RWPE2 (cell line): ENCODE measurements around the gene KCNC1.

Source experiments
- ATAC-seq: fragments of 200-7000 bp; cut with Tn5 transposase; 3 replicates; pipeline ENCODE4 v1.9.1; 2021; ENCODE audit warnings: low read depth
- DNase-seq: peaks from one replicate; pipeline ENCODE4 v3.0.0-alpha.2; 2020; ENCODE audit warnings: low spot score
- H3K27ac ChIP-seq: fragments of 450-650 bp; 2 replicates; pipeline ENCODE4 v1.5.1; 2017; ENCODE audit warnings: mild to moderate bottlenecking; ENCODE audit not compliant: poor library complexity, severe bottlenecking
- H3K27me3 ChIP-seq: fragments of 250-450 bp; sonication (Bioruptor Pico); 2 replicates; pipeline ENCODE4 v1.5.1; 2021; ENCODE audit warnings: mild to moderate bottlenecking, moderate library complexity; ENCODE audit not compliant: insufficient read depth, poor library complexity, severe bottlenecking
- H3K36me3 ChIP-seq: fragments of 250-450 bp; sonication (Bioruptor Pico); 2 replicates; pipeline ENCODE4 v1.5.1; 2020; ENCODE audit warnings: low read depth, mild to moderate bottlenecking, moderate library complexity
- H3K4me1 ChIP-seq: fragments of 250-450 bp; sonication (Bioruptor Pico); 2 replicates; pipeline ENCODE4 v1.5.1; 2021; ENCODE audit warnings: mild to moderate bottlenecking, moderate library complexity; ENCODE audit not compliant: insufficient read depth, poor library complexity, severe bottlenecking
- H3K4me3 ChIP-seq: fragments of 250-450 bp; sonication (Bioruptor Pico); 2 replicates; pipeline ENCODE4 v1.5.1; 2021; ENCODE audit warnings: mild to moderate bottlenecking, moderate library complexity; ENCODE audit not compliant: severe bottlenecking
- H3K9me3 ChIP-seq: fragments of 250-450 bp; sonication (Bioruptor Pico); 2 replicates; pipeline ENCODE4 v1.5.1; 2021; ENCODE audit warnings: mild to moderate bottlenecking, moderate library complexity; ENCODE audit not compliant: severe bottlenecking
- TF ChIP-seq, protein P1 (sequence below): fragments of 450-650 bp; IDR thresholded peaks from one replicate; pipeline ENCODE4 v1.5.1; 2017; ENCODE audit warnings: mild to moderate bottlenecking, moderate library complexity; ENCODE audit not compliant: poor library complexity, severe bottlenecking

The KCNC1 gene

DNA sequence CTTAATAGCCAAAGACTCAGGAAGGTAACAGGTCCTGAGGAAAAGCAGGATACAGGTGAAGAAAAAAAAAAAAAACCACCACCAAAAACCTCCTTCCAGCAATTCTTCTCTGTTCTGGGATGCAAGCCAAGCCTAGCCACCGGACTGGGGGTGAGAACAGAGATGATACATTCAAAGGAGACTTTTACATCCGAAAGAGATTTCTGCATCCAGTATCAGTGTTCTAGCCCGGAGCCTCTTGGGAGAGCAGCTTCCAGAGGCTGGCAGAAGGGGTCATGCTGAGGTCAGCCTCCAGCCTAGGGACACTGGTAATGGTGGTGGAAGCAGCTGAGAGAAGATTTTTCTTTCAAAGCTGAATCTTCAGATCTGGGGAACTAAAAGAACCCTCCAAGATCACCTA, 76.2 kb downstream of the KCNC1 start:
- TF ChIP-seq, protein P1, sequence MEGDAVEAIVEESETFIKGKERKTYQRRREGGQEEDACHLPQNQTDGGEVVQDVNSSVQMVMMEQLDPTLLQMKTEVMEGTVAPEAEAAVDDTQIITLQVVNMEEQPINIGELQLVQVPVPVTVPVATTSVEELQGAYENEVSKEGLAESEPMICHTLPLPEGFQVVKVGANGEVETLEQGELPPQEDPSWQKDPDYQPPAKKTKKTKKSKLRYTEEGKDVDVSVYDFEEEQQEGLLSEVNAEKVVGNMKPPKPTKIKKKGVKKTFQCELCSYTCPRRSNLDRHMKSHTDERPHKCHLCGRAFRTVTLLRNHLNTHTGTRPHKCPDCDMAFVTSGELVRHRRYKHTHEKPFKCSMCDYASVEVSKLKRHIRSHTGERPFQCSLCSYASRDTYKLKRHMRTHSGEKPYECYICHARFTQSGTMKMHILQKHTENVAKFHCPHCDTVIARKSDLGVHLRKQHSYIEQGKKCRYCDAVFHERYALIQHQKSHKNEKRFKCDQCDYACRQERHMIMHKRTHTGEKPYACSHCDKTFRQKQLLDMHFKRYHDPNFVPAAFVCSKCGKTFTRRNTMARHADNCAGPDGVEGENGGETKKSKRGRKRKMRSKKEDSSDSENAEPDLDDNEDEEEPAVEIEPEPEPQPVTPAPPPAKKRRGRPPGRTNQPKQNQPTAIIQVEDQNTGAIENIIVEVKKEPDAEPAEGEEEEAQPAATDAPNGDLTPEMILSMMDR = no peak
- H3K27ac ChIP-seq = no peak overlapping the region
- no peaks in the 10 kb centered on the region for H3K27me3 ChIP-seq
- H3K4me3 ChIP-seq = no peak overlapping the region
- no peaks in the 10 kb centered on the region for H3K36me3 ChIP-seq
- no peaks in the 10 kb centered on the region for H3K9me3 ChIP-seq
- H3K4me1 ChIP-seq = no peaks in the 10 kb centered on the region
- DNase-seq (no peak), ATAC-seq (no peak)

DNA sequence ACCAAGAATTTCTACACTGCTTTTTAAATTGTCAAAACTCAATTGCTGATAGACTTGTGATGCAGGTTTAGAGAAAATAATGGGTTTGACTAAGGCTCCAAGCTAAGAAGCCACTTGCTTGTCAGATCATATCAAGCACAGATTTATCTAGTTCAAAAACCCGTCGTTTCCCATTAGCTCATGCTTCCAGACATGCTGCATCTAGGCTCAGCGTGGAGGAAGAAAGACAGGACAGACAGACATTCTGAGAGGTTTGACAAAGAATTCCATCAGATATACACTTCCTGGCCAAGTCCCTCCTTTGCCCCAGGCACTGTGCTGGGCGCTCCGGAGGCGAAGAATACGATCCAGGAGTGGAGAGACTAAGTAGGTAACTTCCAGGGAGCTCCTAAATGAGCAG, 76.8 kb downstream of the KCNC1 start:
- ATAC-seq (no peak), DNase-seq (no peak)
- H3K27me3 ChIP-seq = no peaks in the 10 kb centered on the region
- H3K27ac ChIP-seq = no peak overlapping the region
- H3K9me3 ChIP-seq = no peaks in the 10 kb centered on the region
- no peaks in the 10 kb centered on the region for H3K4me1 ChIP-seq
- TF ChIP-seq, protein P1 = no peak
- H3K4me3 ChIP-seq = no peak overlapping the region
- no peaks in the 10 kb centered on the region for H3K36me3 ChIP-seq

DNA sequence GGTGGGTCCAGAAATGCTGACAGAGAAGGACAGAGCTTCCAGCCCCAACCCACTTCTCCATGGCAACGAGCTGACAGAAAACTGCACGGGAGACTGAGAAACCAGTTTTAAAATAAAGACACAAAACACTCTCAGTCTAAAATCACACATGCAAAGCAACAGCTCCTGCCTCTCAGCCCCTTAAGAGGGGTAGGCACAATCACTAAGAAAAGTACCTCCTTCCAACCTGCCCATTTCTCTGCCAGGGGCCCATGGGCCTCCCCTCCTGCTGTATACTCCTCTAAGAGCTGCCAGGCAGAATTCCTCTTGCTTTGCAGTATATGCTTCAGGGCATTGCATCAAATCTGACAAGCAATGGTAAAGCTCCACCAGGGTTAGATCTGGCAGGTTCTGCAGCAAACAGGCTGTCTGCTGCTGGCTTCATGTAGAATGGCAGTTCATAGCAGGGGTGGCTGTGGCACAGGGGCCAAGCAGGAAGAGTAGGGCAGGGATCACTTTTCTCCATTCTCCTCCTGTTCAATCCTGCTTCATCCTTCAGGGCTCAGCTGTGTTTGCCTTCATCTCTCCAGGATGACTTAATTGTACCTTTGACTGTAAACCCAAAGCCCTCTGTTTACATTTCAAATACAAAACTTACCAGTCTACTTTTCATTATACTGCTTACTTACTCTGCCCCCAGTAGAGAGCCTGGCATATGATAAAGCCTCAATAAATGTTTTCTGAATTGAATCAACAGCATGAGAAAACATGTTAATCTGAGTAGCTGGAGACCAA, 77.7 kb downstream of the KCNC1 start:
- Histone ChIP-seq H3K27me3 (no peaks in the 10 kb centered on the region), H3K36me3 (no peaks in the 10 kb centered on the region), H3K9me3 (no peaks in the 10 kb centered on the region), H3K4me1 (no peaks in the 10 kb centered on the region), H3K27ac (no peak overlapping the region), H3K4me3 (no peak overlapping the region)
- TF ChIP-seq, protein P1 = no peak
- DNase-seq = no peak
- no peak for ATAC-seq

DNA sequence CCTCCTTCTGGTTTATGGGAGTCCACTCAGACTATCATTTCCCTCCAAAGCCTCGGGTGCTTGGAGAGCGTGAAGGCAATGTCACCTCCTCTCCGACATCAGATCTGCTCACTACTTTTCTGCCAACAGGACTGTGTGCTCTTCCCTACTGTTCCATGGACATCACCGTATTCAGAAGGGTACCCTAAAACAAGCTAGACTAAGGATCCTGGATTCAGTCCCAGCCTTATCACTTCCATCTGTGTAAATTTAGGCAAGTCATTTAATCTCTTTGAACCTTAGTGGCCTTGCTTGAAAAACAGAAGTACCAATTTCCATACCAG, 78.2 kb downstream of the KCNC1 start:
- no peaks in the 10 kb centered on the region for H3K36me3 ChIP-seq

More for the DNA sequence above, 78.2 kb downstream of the KCNC1 start:
- TF ChIP-seq, protein P1 = no peak
- DNase-seq (no peak), ATAC-seq (no peak)
- Histone ChIP-seq H3K4me1 (no peaks in the 10 kb centered on the region), H3K27ac (no peak overlapping the region), H3K27me3 (no peaks in the 10 kb centered on the region), H3K9me3 (no peaks in the 10 kb centered on the region), H3K4me3 (no peak overlapping the region)
